IMR-90 (cell line): ENCODE results near the gene EIF6. TPM values are rescaled to one million over a fixed set of nuclear protein-coding genes. Genes with fewer than 3 reads are reported as not detected.

Experiments used
- ATAC-seq: fragments of 200-7000 bp; cut with Tn5 transposase; 2 replicates; pipeline ENCODE4 v1.9.1; 2020; ENCODE audit warnings: low read depth, mild to moderate bottlenecking, moderate library complexity
- BruUV-seq: library from RNA; stranded (reverse); fragments of 400-500 nt; replicated peaks from 2 replicates; lab custom pipeline; 2021; lab: Mats Ljungman, UMichigan
- CTCF ChIA-PET: fragments of 300-600 bp; formaldehyde crosslinking; extraction: SDS; loops from one replicate; lab custom pipeline; 2021; ENCODE audit warnings: antibody characterized with exemption; lab: Yijun Ruan, JAX
- POLR2A ChIA-PET: fragments of 300-600 bp; sonication (Branson Sonifier 250); formaldehyde crosslinking; loops from one replicate; lab custom pipeline; 2022; ENCODE audit warnings: antibody characterized with exemption; ENCODE audit not compliant: unreplicated experiment; lab: Charles Lee
- DNase-seq: peaks from one replicate; pipeline ENCODE4 v3.0.0; 2013
- H2AFZ ChIP-seq: replicated peaks from 2 replicates; pipeline ENCODE3; 2013; ENCODE audit warnings: low read length, mild to moderate bottlenecking; ENCODE audit not compliant: poor library complexity
- H2AK5ac ChIP-seq: 2 replicates; pipeline ENCODE4 v1.6.1; 2013; ENCODE audit warnings: low read depth, low read length, inconsistent platforms
- H2AK9ac ChIP-seq: replicated peaks from 2 replicates; pipeline ENCODE3; 2013; ENCODE audit warnings: mild to moderate bottlenecking, low read depth, low read length, moderate library complexity; ENCODE audit not compliant: poor library complexity
- H2BK120ac ChIP-seq: 2 replicates; pipeline ENCODE4 v1.6.1; 2013; ENCODE audit warnings: low read depth, low read length, inconsistent platforms
- H2BK15ac ChIP-seq: 3 replicates; pipeline ENCODE4 v1.6.1; 2013; ENCODE audit warnings: low read depth, low read length, inconsistent platforms
- H2BK20ac ChIP-seq: 2 replicates; pipeline ENCODE4 v1.6.1; 2013; ENCODE audit warnings: low read depth, mild to moderate bottlenecking, inconsistent platforms, low read length, moderate library complexity
- H2BK5ac ChIP-seq: 2 replicates; pipeline ENCODE4 v1.6.1; 2013; ENCODE audit warnings: mild to moderate bottlenecking, low read depth, low read length, inconsistent platforms; ENCODE audit not compliant: poor library complexity, severe bottlenecking
- H3K14ac ChIP-seq: replicated peaks from 2 replicates; pipeline ENCODE4 v1.6.1; 2013; ENCODE audit warnings: low read depth, low read length, inconsistent platforms
- H3K18ac ChIP-seq: 2 replicates; pipeline ENCODE4 v1.6.1; 2013; ENCODE audit warnings: low read depth, low read length, control low read depth
- H3K23ac ChIP-seq: 2 replicates; pipeline ENCODE4 v1.6.1; 2013; ENCODE audit warnings: low read depth, low read length, inconsistent platforms
- H3K27ac ChIP-seq: 2 replicates; pipeline ENCODE4 v1.5.1; 2013; ENCODE audit warnings: mild to moderate bottlenecking, control low read depth, low read length; ENCODE audit not compliant: insufficient read depth
- H3K27me3 ChIP-seq: 2 replicates; pipeline ENCODE4 v1.6.1; 2013; ENCODE audit warnings: low read length; ENCODE audit not compliant: control insufficient read depth, insufficient read depth
- H3K36me3 ChIP-seq: 2 replicates; pipeline ENCODE4 v1.6.1; 2013; ENCODE audit warnings: low read length, mixed read lengths; ENCODE audit not compliant: control insufficient read depth, insufficient read depth
- H3K4ac ChIP-seq: 2 replicates; pipeline ENCODE4 v1.6.1; 2013; ENCODE audit warnings: low read depth, low read length, inconsistent platforms
- H3K4me1 ChIP-seq: 2 replicates; pipeline ENCODE4 v1.6.1; 2013; ENCODE audit warnings: low read length, mixed read lengths; ENCODE audit not compliant: control insufficient read depth, insufficient read depth
- H3K4me2 ChIP-seq: 2 replicates; pipeline ENCODE4 v1.6.1; 2013; ENCODE audit warnings: low read depth, mild to moderate bottlenecking, control low read depth, low read length, moderate library complexity
- H3K4me3 ChIP-seq: 2 replicates; pipeline ENCODE4 v1.5.1; 2013; ENCODE audit warnings: low read depth, mild to moderate bottlenecking, control low read depth, low read length, moderate library complexity; ENCODE audit not compliant: insufficient read depth
- H3K56ac ChIP-seq: 2 replicates; pipeline ENCODE4 v1.6.1; 2013; ENCODE audit warnings: low read length, inconsistent platforms; ENCODE audit not compliant: insufficient read depth; ENCODE audit errors: extremely low read depth
- H3K79me1 ChIP-seq, 2 experiments: 2 replicates each; pipeline ENCODE4 v1.6.1; 2013; ENCODE audit warnings: low read length in 2 of 2, inconsistent platforms in 1 of 2, low read depth in 1 of 2
- H3K9ac ChIP-seq: 2 replicates; pipeline ENCODE4 v1.6.1; 2013; ENCODE audit warnings: low read depth, low read length, control low read depth
- H3K9me1 ChIP-seq: 2 replicates; pipeline ENCODE4 v1.6.1; 2013; ENCODE audit warnings: low read length, inconsistent platforms; ENCODE audit not compliant: insufficient read depth
- H3K9me3 ChIP-seq: 2 replicates; pipeline ENCODE4 v1.6.1; 2013; ENCODE audit warnings: low read length; ENCODE audit not compliant: control insufficient read depth, insufficient read depth
- H4K20me1 ChIP-seq: 2 replicates; pipeline ENCODE4 v1.6.1; 2013; ENCODE audit warnings: low read length, inconsistent platforms; ENCODE audit not compliant: insufficient read depth
- H4K5ac ChIP-seq: 2 replicates; pipeline ENCODE4 v1.6.1; 2013; ENCODE audit warnings: mild to moderate bottlenecking, low read depth, low read length, control low read depth
- H4K8ac ChIP-seq, 2 experiments: 2 replicates each; pipeline ENCODE4 v1.6.1; 2013; ENCODE audit warnings: low read depth in 2 of 2, low read length in 2 of 2, control low read depth in 1 of 2, inconsistent platforms in 1 of 2
- H4K91ac ChIP-seq: 2 replicates; pipeline ENCODE4 v1.6.1; 2013; ENCODE audit warnings: low read depth, low read length, inconsistent platforms; ENCODE audit not compliant: insufficient read depth
- BHLHE40 ChIP-seq: fragments of 150-350 bp; IDR thresholded peaks from 2 replicates; pipeline ENCODE4 v1.6.1; 2016; ENCODE audit warnings: mild to moderate bottlenecking, low read depth, low read length
- CEBPB ChIP-seq: IDR thresholded peaks from 2 replicates; pipeline ENCODE4 v1.6.1; 2012; ENCODE audit warnings: low read depth, low read length, improper control_type of control experiment
- CTCF ChIP-seq: conservative IDR thresholded peaks from 2 replicates; pipeline ENCODE4 v1.5.1; 2012; ENCODE audit warnings: mild to moderate bottlenecking, low read depth, low read length, improper control_type of control experiment
- FOS ChIP-seq: fragments of 150-350 bp; IDR thresholded peaks from 2 replicates; pipeline ENCODE4 v1.6.1; 2016; ENCODE audit warnings: low read depth, low read length
- MAFK ChIP-seq: IDR thresholded peaks from 2 replicates; pipeline ENCODE4 v1.6.1; 2012; ENCODE audit warnings: low read depth, low read length, improper control_type of control experiment
- MAZ ChIP-seq: IDR thresholded peaks from 2 replicates; pipeline ENCODE4 v1.6.1; 2012; ENCODE audit warnings: low read depth, mild to moderate bottlenecking, low read length, improper control_type of control experiment, moderate library complexity, borderline replicate concordance
- NFE2L2 ChIP-seq: fragments of 150-350 bp; IDR thresholded peaks from 2 replicates; pipeline ENCODE4 v1.6.1; 2016; ENCODE audit warnings: low read depth, mild to moderate bottlenecking, low read length
- POLR2A ChIP-seq: IDR thresholded peaks from 2 replicates; pipeline ENCODE4 v1.6.1; 2012; ENCODE audit warnings: mild to moderate bottlenecking, low read depth, low read length
- RCOR1 ChIP-seq: IDR thresholded peaks from 2 replicates; pipeline ENCODE4 v1.6.1; 2012; ENCODE audit warnings: mild to moderate bottlenecking, low read length, improper control_type of control experiment; ENCODE audit not compliant: insufficient replicate concordance
- RFX5 ChIP-seq: IDR thresholded peaks from 2 replicates; pipeline ENCODE4 v1.8.0; 2012; ENCODE audit warnings: low read depth, mild to moderate bottlenecking, low read length, moderate library complexity
- SMC3 ChIP-seq: fragments of 150-350 bp; IDR thresholded peaks from 2 replicates; pipeline ENCODE4 v1.6.1; 2016; ENCODE audit warnings: low read depth, mild to moderate bottlenecking, antibody characterized with exemption, low read length, moderate library complexity
- WGBS, 2 experiments: methylation state at CpG; one replicate each; pipeline versions ENCODE4 v1.1.5 to v1.1.7; 2013; ENCODE audit warnings: missing lambda C conversion rate in 2 of 2; ENCODE audit not compliant: insufficient read length in 1 of 2; ENCODE audit errors: extremely low coverage in 2 of 2; 5-methylcytosine and 5-hydroxymethylcytosine counted together
- dilution Hi-C: fragments of 300-500 bp; cut with HindIII; formaldehyde crosslinking; loops from one replicate; pipeline ENCODE4 v1.14.3; 2018; ENCODE audit warnings: low sequenced_read_pairs; ENCODE audit not compliant: unreplicated experiment
- in situ Hi-C: fragments of 300-500 bp; cut with MboI; formaldehyde crosslinking; loops from 3 replicates; pipeline ENCODE4 v1.14.3; 2019; ENCODE audit warnings: low sequenced_read_pairs, inconsistent platforms, mixed read lengths
- intact Hi-C: fragments of 100-400 bp; cut with micrococcal nuclease; formaldehyde crosslinking; loops from 2 replicates; pipeline ENCODE4 v1.10.0; 2022
- polyA plus RNA-seq, 3 experiments: library from polyadenylated mRNA; depleted of rRNA; stranded (reverse); fragments of >200 nt; gene quantifications; 2 replicates each; pipeline ENCODE4 v1.2.3, GENCODE V29; 2012; ENCODE audit warnings: low replicate concordance in 1 of 3
- total RNA-seq: library from RNA; depleted of rRNA; stranded (reverse); fragments of >200 nt; gene quantifications from 2 replicates; pipeline ENCODE4 v1.2.3, GENCODE V29; 2012
- TF ChIP-seq, protein P1 (sequence below): fragments of 150-350 bp; IDR thresholded peaks from 2 replicates; pipeline ENCODE4 v1.6.1; 2016; ENCODE audit warnings: low read depth, mild to moderate bottlenecking, low read length, moderate library complexity, borderline replicate concordance

The EIF6 gene
- total and polyA plus RNA-seq, 2 of the 4 experiments (the other 2 are of a cell fraction): 215 to 227 TPM

DNA sequence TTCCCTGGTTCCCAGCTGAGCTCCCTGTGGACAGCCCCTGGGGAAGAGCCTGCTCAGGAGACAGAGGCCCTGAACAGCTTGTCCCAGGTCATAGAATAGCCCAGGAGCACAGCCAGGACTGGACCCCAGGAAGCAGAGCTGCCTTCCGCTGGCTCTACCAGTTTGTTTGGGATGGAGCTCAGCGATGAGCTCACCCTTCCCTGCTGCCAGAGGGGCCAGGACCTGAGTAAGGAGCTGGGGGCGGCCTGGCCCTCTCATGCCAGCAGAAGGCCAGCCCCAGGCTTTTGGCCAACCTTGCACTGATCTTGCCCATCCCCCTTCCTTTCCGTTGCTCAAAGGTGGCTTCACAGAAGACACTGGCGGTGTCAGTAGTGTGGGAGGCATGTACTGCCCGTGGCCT lies 24.1 kb downstream of the EIF6 start:
- no peak overlapping the region for H2BK20ac ChIP-seq
- H4K8ac ChIP-seq: no peak overlapping the region
- no peak overlapping the region for H3K18ac ChIP-seq
- no peaks in the 10 kb centered on the region for H3K27me3 ChIP-seq
- no peak overlapping the region for H2BK5ac ChIP-seq
- no peak for DNase-seq
- peaks cover 3 to 13% of the 10 kb centered on the region in 2 experiments; a peak in 3 of 4 replicates for H3K79me1 ChIP-seq
- H3K4me2 ChIP-seq: no peak overlapping the region
- H3K14ac ChIP-seq: no peak overlapping the region
- no peak overlapping the region for H2AK5ac ChIP-seq
- H3K9me1 ChIP-seq: peaks cover 18% of the 10 kb centered on the region
- no peaks in the 10 kb centered on the region for H3K9me3 ChIP-seq
- no peak overlapping the region for H4K91ac ChIP-seq
- H4K5ac ChIP-seq: no peak overlapping the region
- no peak overlapping the region for H2BK15ac ChIP-seq
- no peak overlapping the region for H2BK120ac ChIP-seq
- no peak for TF ChIP-seq MAZ
- no peak for TF ChIP-seq RFX5
- no peak for TF ChIP-seq NFE2L2
- no peak for TF ChIP-seq FOS
- TF ChIP-seq RCOR1: no peak
- TF ChIP-seq SMC3: no peak
- no peak for TF ChIP-seq POLR2A
- TF ChIP-seq CEBPB: no peak
- no peak for TF ChIP-seq CTCF
- no peak for TF ChIP-seq MAFK
- TF ChIP-seq BHLHE40: no peak
- TF ChIP-seq, protein P1, sequence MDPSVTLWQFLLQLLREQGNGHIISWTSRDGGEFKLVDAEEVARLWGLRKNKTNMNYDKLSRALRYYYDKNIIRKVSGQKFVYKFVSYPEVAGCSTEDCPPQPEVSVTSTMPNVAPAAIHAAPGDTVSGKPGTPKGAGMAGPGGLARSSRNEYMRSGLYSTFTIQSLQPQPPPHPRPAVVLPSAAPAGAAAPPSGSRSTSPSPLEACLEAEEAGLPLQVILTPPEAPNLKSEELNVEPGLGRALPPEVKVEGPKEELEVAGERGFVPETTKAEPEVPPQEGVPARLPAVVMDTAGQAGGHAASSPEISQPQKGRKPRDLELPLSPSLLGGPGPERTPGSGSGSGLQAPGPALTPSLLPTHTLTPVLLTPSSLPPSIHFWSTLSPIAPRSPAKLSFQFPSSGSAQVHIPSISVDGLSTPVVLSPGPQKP: no peak
- CTCF ChIA-PET: no interaction called here
- H3K4me1 ChIP-seq: peaks cover 10% of the 10 kb centered on the region
- intact Hi-C loops (no loop called here), dilution Hi-C loops (no loop called here), in situ Hi-C loops (loop anchor here (25.0 kb wide), 1 partner anchor 398 kb away; the partner anchor contains the start of gene GGT7)
- no peak overlapping the region for H3K27ac ChIP-seq
- H2AK9ac ChIP-seq: peak overlapping the region; percentile 29
- ATAC-seq: no peak
- H3K36me3 ChIP-seq: no peaks in the 10 kb centered on the region
- POLR2A ChIA-PET: no interaction called here
- WGBS, 2 experiments: 94% methylated on average over 2 of the region's 6 CpGs; no CpG with 5 or more reads in 1 of the 2 experiments
- H3K4me3 ChIP-seq: no peak overlapping the region
- no peak overlapping the region for H2AFZ ChIP-seq
- H3K9ac ChIP-seq: no peak overlapping the region
- no peaks in the 10 kb centered on the region; the same call in 1 of the 2 replicates for H4K20me1 ChIP-seq
- H3K23ac ChIP-seq: no peak overlapping the region
- no TSS peak for BruUV-seq
- no peak overlapping the region for H3K4ac ChIP-seq
- no peak overlapping the region for H3K56ac ChIP-seq
